Islet of Langerhans (tissue), 1 donor: Measurements from ENCODE around the gene TKTL2.
"Not testable (repeated sequence)": the region's sequence is repeated elsewhere in the genome, so short reads cannot be mapped to it uniquely, and the experiment has no call there.

Source experiments
- FAIRE-seq: peaks from one replicate; lab custom pipeline; 2011; peaks lifted over from hg19 to GRCh38; lab: Jason Lieb, UNC

The TKTL2 gene

DNA sequence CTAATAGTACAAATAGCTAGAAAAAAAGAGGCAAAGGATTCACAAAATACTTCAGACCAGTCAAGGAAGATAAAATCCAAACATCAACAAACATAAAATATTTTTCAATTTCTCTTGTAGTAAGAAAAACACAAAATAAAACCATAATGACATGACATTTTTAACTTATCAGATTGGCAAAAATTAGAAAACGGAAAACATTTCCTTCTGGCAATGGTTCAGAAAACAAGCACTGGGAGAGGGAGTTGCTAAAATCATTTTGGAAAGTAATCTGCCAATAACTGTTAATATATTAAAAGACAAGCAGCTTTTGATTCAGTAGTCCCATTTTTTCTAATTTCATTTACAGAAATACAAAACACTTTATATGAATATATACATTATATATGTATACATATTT lies 26.1 kb downstream of the TKTL2 start:
- FAIRE-seq, result no peak

DNA sequence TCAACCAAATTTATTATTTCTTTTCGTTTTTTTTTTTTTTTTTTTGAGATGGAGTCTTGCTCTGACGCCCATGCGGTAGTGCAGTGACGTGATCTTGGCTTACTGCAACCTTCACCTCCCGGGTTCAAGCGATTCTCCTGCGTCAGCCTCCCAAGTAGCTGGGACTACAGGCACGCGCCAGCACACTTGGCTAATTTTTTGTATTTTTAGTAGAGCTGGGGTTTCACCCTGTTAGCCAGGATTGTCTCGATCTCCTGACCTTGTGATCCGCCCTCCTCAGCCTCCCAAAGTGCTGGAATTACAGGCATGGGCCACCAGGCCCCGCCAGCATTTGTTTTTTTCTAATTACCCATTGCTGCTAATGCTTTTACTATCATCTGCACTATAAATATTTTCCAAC lies 26.5 kb downstream of the TKTL2 start:
- not testable (repeated sequence) for FAIRE-seq

DNA sequence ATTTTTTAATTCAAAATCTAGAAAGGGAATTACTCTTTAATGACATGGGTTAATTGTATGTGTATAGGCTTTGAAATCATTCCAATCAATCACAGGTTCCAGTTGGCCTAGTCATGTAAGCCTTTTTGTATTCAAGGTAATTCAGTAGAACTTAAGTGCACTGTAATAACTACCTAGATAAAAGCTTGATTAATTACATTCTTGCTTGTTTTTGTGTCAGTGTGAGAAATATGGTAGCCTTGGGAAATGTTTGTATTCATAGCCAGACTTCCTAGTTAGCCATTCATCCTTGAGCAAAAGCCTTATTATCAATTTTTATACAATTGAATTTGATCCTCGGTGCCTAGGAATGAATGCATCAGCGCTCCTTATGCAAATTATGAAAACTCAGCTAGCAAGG lies 33.5 kb downstream of the TKTL2 start:
- FAIRE-seq, result no peak
